Progenitor cell of endocrine pancreas (in vitro differentiated cells): ENCODE measurements around the gene OR5K1. TPM values are rescaled to one million over a fixed set of nuclear protein-coding genes. Genes with fewer than 3 reads are reported as not detected.

Experiments
- DNase-seq: peaks from one replicate; pipeline ENCODE4 v3.0.0; 2021; ENCODE audit warnings: low spot score; ENCODE audit not compliant: unreplicated experiment
- H3K27ac Mint-ChIP-seq: 2 replicates; pipeline ENCODE4 v1.8.0; 2021; ENCODE audit warnings: mild to moderate bottlenecking, moderate library complexity, mixed read lengths
- H3K27me3 Mint-ChIP-seq: 2 replicates; pipeline ENCODE4 v1.8.0; 2021; ENCODE audit warnings: mixed read lengths
- H3K36me3 Mint-ChIP-seq: 2 replicates; pipeline ENCODE4 v1.8.0; 2022; ENCODE audit warnings: mixed read lengths; ENCODE audit not compliant: insufficient read depth
- H3K4me1 Mint-ChIP-seq: 2 replicates; pipeline ENCODE4 v1.8.0; 2021; ENCODE audit warnings: low read depth, mixed read lengths
- H3K4me3 Mint-ChIP-seq: 2 replicates; pipeline ENCODE4 v1.8.0; 2021; ENCODE audit warnings: low read depth, mild to moderate bottlenecking, moderate library complexity, mixed read lengths
- H3K9me3 Mint-ChIP-seq: 2 replicates; pipeline ENCODE4 v1.8.0; 2021; ENCODE audit warnings: low read depth, mixed read lengths
- long read RNA-seq: library from polyadenylated mRNA; unstranded; transcript quantifications from one replicate; pipeline ENCODE4 v2.0.0, GENCODE V29; 2020
- total RNA-seq: library from RNA; stranded (reverse); gene quantifications from 2 replicates; pipeline ENCODE4 v1.2.1, GENCODE V29; 2021
- TF ChIP-seq, protein P1 (sequence below): fragments of 200-600 bp; sonication (generic); IDR thresholded peaks from one replicate; pipeline ENCODE4 v1.5.0; 2021; ENCODE audit warnings: antibody characterized with exemption, mild to moderate bottlenecking; ENCODE audit not compliant: unreplicated experiment

The OR5K1 gene
- not detected in 2 replicates for total RNA-seq
- long read RNA-seq = 0 reads

DNA sequence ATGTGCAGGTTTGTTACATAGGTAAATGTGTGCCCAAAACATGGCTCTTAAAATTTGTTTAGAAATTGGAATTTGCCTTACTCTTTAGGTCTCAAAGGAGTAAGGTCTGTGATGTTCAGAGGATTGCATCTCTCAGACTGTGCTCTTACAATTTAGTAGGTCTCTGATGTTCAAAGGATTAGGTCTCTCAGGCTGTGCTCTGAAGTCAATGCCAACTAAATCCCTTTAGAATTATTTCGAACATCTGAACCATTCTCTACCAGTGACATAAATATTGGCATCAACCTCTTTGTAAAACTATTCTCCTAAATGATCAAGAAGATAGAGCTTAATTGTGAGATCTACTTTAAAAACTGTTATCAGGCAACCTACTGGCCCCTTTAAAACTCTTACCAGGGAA, at the start of gene OR5K1:
TSS of gene OR5K1 (plus strand) at position 301 of the 400 bp plus-strand sequence. CDS start 6,376 bp downstream, outside the sequence.
- H3K4me1 Mint-ChIP-seq = no peaks in the 10 kb centered on the region
- H3K4me3 Mint-ChIP-seq = no peak within 1 kb of the TSS
- H3K27me3 Mint-ChIP-seq = no peaks in the 10 kb centered on the region
- no peak within 1 kb of the TSS for H3K27ac Mint-ChIP-seq
- no peak for DNase-seq
- peaks cover 4% of the 10 kb centered on the region for H3K9me3 Mint-ChIP-seq
- TF ChIP-seq, protein P1, sequence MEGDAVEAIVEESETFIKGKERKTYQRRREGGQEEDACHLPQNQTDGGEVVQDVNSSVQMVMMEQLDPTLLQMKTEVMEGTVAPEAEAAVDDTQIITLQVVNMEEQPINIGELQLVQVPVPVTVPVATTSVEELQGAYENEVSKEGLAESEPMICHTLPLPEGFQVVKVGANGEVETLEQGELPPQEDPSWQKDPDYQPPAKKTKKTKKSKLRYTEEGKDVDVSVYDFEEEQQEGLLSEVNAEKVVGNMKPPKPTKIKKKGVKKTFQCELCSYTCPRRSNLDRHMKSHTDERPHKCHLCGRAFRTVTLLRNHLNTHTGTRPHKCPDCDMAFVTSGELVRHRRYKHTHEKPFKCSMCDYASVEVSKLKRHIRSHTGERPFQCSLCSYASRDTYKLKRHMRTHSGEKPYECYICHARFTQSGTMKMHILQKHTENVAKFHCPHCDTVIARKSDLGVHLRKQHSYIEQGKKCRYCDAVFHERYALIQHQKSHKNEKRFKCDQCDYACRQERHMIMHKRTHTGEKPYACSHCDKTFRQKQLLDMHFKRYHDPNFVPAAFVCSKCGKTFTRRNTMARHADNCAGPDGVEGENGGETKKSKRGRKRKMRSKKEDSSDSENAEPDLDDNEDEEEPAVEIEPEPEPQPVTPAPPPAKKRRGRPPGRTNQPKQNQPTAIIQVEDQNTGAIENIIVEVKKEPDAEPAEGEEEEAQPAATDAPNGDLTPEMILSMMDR = no peak
- no peaks in the 10 kb centered on the region for H3K36me3 Mint-ChIP-seq

DNA sequence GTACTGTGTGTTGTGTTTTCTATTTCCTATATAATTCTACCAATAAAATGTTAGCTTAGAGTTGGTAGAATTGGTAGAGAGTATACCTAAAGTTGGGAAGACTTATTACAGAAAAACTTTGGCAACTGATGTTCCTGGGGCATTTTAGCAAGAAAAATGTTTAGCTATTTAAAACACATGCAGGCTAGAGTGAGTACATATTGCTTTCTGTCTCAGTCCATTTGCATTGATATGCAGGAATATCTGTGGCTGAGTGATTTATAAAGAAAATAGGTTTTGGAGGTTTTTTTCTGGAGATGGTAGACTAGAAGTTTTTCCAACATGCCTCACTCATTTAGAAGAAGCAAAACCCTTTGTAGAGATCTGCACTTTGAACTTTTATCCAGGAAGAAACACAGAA, 30.4 kb upstream of the OR5K1 start:
- H3K4me1 Mint-ChIP-seq = no peaks in the 10 kb centered on the region
- H3K36me3 Mint-ChIP-seq = no peaks in the 10 kb centered on the region
- no peak for DNase-seq
- no peaks in the 10 kb centered on the region for H3K27me3 Mint-ChIP-seq
- no peak overlapping the region for H3K4me3 Mint-ChIP-seq
- no peak overlapping the region for H3K27ac Mint-ChIP-seq
- H3K9me3 Mint-ChIP-seq = peaks cover 20% of the 10 kb centered on the region
- TF ChIP-seq, protein P1 = no peak

DNA sequence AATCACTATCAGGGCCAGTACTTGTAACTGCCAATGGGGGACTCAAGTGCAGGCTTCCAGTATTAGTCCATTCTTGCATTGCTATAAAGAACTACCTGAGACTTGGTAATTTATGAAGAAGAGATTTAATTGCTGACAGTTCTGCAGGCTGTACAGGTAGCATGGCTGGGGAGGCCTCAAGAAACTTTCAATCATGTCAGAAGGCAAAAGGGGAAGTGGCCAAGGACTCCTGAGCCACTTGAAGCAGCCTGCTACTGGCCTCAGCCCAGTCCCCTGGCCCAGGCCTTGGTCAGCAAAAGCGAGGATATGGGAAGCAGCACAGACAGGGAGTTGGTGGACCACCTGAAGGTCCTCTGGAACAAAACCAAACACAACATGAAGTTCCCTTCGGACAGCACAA, 29.2 kb upstream of the OR5K1 start:
- H3K4me1 Mint-ChIP-seq = no peaks in the 10 kb centered on the region
- H3K36me3 Mint-ChIP-seq = no peaks in the 10 kb centered on the region
- no peak overlapping the region for H3K4me3 Mint-ChIP-seq
- TF ChIP-seq, protein P1 = no peak
- H3K27ac Mint-ChIP-seq = no peak overlapping the region
- H3K9me3 Mint-ChIP-seq = peaks cover 20% of the 10 kb centered on the region
- DNase-seq = no peak
- no peaks in the 10 kb centered on the region for H3K27me3 Mint-ChIP-seq

DNA sequence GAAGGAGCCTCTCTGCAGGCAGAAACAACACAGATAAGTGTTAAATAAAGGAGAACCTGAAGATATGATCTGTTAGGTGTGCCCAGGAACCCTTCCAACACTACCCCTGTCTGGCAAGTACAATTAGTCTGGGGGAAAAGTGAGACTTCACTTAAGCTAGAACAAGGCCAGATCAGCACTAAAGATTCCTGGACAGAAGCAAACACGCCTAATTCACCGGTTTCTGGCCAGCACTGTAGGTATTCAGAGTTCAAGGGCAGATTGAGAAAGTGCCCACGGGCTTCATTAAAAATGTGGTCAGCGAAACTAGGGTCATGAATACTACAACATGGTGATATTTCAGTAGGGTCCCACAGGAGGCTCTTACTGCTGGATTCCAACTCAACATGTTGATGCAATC, 28.6 kb upstream of the OR5K1 start:
- H3K9me3 Mint-ChIP-seq = peaks cover 14% of the 10 kb centered on the region
- no peaks in the 10 kb centered on the region for H3K27me3 Mint-ChIP-seq
- DNase-seq = no peak
- no peak overlapping the region for H3K27ac Mint-ChIP-seq
- TF ChIP-seq, protein P1 = no peak
- H3K36me3 Mint-ChIP-seq = no peaks in the 10 kb centered on the region
- H3K4me3 Mint-ChIP-seq = no peak overlapping the region
- H3K4me1 Mint-ChIP-seq = no peaks in the 10 kb centered on the region

DNA sequence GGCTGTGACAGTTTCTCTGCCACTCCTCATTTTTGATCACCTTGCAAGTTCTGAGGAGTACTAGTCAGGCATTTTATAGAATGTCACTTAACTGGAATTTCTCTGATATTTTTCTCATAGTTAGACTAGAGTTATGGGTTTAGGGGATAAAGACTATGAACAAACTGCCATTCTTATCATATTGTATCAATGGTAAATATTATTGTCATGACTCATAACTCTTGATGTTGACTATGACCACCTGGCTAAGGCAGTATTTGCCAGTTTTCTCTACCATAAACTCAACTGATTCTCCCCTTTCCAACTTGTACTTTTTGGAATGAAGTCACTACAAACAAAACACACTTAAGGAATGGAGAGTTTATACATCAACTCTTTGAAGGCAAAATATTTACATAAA, 22.7 kb upstream of the OR5K1 start:
- Mint-ChIP-seq H3K27ac (no peak overlapping the region), H3K4me3 (no peak overlapping the region), H3K27me3 (no peaks in the 10 kb centered on the region), H3K4me1 (peaks cover 8% of the 10 kb centered on the region), H3K9me3 (no peaks in the 10 kb centered on the region), H3K36me3 (no peaks in the 10 kb centered on the region)
- no peak for DNase-seq
- TF ChIP-seq, protein P1 = no peak
